ENCODE measurements around the gene PTK7. TPM values are rescaled to one million over a fixed set of nuclear protein-coding genes. Genes with fewer than 3 reads are reported as not detected.

Gene PTK7
- total RNA-seq, 1 experiment from 2014 or later, result 3.3 TPM

GRCh38 chr6:43175676-43176422 lies 99.7 kb downstream of the PTK7 start:
- Histone ChIP-seq H3K27me3 (ENCODE audit: low read length) (no peaks in the 10 kb centered on the region), H3K36me3 (ENCODE audit: insufficient read depth, low read length) (peaks cover 26% of the 10 kb centered on the region; the same call in 1 of the 2 replicates), H3K4me1 (ENCODE audit: low read length) (peaks cover 32% of the 10 kb centered on the region), H3K27ac (ENCODE audit: low read length) (no peak overlapping the region), H3K9me2 (replicated peaks; ENCODE audit: insufficient read depth, low read length) (no peaks in the 10 kb centered on the region), H3K4me2 (ENCODE audit: low read depth, low read length, poor library complexity, severe bottlenecking) (no peak overlapping the region), H3K9me3 (ENCODE audit: low read length) (no peaks in the 10 kb centered on the region), H4K20me1 (ENCODE audit: insufficient read depth, low read depth, low read length) (peaks cover 30% of the 10 kb centered on the region), H2AFZ (ENCODE audit: low read length) (no peak overlapping the region), H3K4me3 (ENCODE audit: low read length) (no peak overlapping the region), H3K79me2 (ENCODE audit: low read length) (peaks cover 39% of the 10 kb centered on the region), H3K9ac (ENCODE audit: low read length) (no peak overlapping the region)
- DNase-seq, result no peak

GRCh38 chr6:43176423-43176786 lies 100.3 kb downstream of the PTK7 start:
- Histone ChIP-seq H3K9ac (ENCODE audit: low read length) (no peak overlapping the region), H3K4me3 (ENCODE audit: low read length) (no peak overlapping the region), H3K9me2 (replicated peaks; ENCODE audit: insufficient read depth, low read length) (no peaks in the 10 kb centered on the region), H3K9me3 (ENCODE audit: low read length) (no peaks in the 10 kb centered on the region), H3K4me1 (ENCODE audit: low read length) (peaks cover 37% of the 10 kb centered on the region), H3K4me2 (ENCODE audit: low read depth, low read length, poor library complexity, severe bottlenecking) (no peak overlapping the region), H3K36me3 (ENCODE audit: insufficient read depth, low read length) (peaks cover 26% of the 10 kb centered on the region; the same call in 1 of the 2 replicates), H3K27ac (ENCODE audit: low read length) (no peak overlapping the region), H4K20me1 (ENCODE audit: insufficient read depth, low read depth, low read length) (peaks cover 30% of the 10 kb centered on the region), H3K79me2 (ENCODE audit: low read length) (peaks cover 39% of the 10 kb centered on the region), H2AFZ (ENCODE audit: low read length) (no peak overlapping the region), H3K27me3 (ENCODE audit: low read length) (no peaks in the 10 kb centered on the region)
- no peak for DNase-seq

GRCh38 chr6:43178150-43178549 lies 102.0 kb downstream of the PTK7 start:
- H3K9me3 ChIP-seq (ENCODE audit: low read length), result no peaks in the 10 kb centered on the region
- H3K79me2 ChIP-seq (ENCODE audit: low read length), result peaks cover 36% of the 10 kb centered on the region
- H3K4me1 ChIP-seq (ENCODE audit: low read length), result peaks cover 42% of the 10 kb centered on the region
- no peaks in the 10 kb centered on the region for H3K9me2 ChIP-seq (replicated peaks; ENCODE audit: insufficient read depth, low read length)
- H3K4me3 ChIP-seq (ENCODE audit: low read length), result no peak overlapping the region
- H3K27ac ChIP-seq (ENCODE audit: low read length), result no peak overlapping the region
- H3K4me2 ChIP-seq (ENCODE audit: low read depth, low read length, poor library complexity, severe bottlenecking), result no peak overlapping the region
- no peak overlapping the region for H2AFZ ChIP-seq (ENCODE audit: low read length)
- peaks cover 23% of the 10 kb centered on the region for H4K20me1 ChIP-seq (ENCODE audit: insufficient read depth, low read depth, low read length)
- H3K9ac ChIP-seq (ENCODE audit: low read length), result no peak overlapping the region
- H3K27me3 ChIP-seq (ENCODE audit: low read length), result no peaks in the 10 kb centered on the region
- no peak for DNase-seq
- peaks cover 26% of the 10 kb centered on the region; the same call in 1 of the 2 replicates for H3K36me3 ChIP-seq (ENCODE audit: insufficient read depth, low read length)

GRCh38 chr6:43178951-43179830 lies 103.1 kb downstream of the PTK7 start:
- Histone ChIP-seq H3K4me3 (ENCODE audit: low read length) (no peak overlapping the region), H3K79me2 (ENCODE audit: low read length) (peaks cover 39% of the 10 kb centered on the region), H3K9ac (ENCODE audit: low read length) (no peak overlapping the region), H3K4me2 (ENCODE audit: low read depth, low read length, poor library complexity, severe bottlenecking) (no peak overlapping the region), H3K27me3 (ENCODE audit: low read length) (no peaks in the 10 kb centered on the region), H3K9me3 (ENCODE audit: low read length) (no peaks in the 10 kb centered on the region), H2AFZ (ENCODE audit: low read length) (no peak overlapping the region), H4K20me1 (ENCODE audit: insufficient read depth, low read depth, low read length) (peaks cover 14% of the 10 kb centered on the region), H3K4me1 (ENCODE audit: low read length) (peaks cover 36% of the 10 kb centered on the region), H3K27ac (ENCODE audit: low read length) (no peak overlapping the region), H3K9me2 (replicated peaks; ENCODE audit: insufficient read depth, low read length) (no peaks in the 10 kb centered on the region), H3K36me3 (ENCODE audit: insufficient read depth, low read length) (peaks cover 26% of the 10 kb centered on the region)
- no peak for DNase-seq

GRCh38 chr6:43180058-43180457 lies 103.9 kb downstream of the PTK7 start:
- no peak overlapping the region for H3K4me2 ChIP-seq (ENCODE audit: low read depth, low read length, poor library complexity, severe bottlenecking)
- no peaks in the 10 kb centered on the region for H3K9me2 ChIP-seq (replicated peaks; ENCODE audit: insufficient read depth, low read length)
- H3K9ac ChIP-seq (ENCODE audit: low read length), result no peak overlapping the region
- peaks cover 41% of the 10 kb centered on the region for H3K79me2 ChIP-seq (ENCODE audit: low read length)
- H3K27me3 ChIP-seq (ENCODE audit: low read length), result no peaks in the 10 kb centered on the region
- H3K27ac ChIP-seq (ENCODE audit: low read length), result no peak overlapping the region; the same call in 1 of the 2 replicates
- no peaks in the 10 kb centered on the region for H3K9me3 ChIP-seq (ENCODE audit: low read length)
- no peak for DNase-seq
- H2AFZ ChIP-seq (ENCODE audit: low read length), result no peak overlapping the region
- H3K4me1 ChIP-seq (ENCODE audit: low read length), result peaks cover 29% of the 10 kb centered on the region
- no peak overlapping the region for H3K4me3 ChIP-seq (ENCODE audit: low read length)
- peaks cover 11% of the 10 kb centered on the region for H4K20me1 ChIP-seq (ENCODE audit: insufficient read depth, low read depth, low read length)
- H3K36me3 ChIP-seq (ENCODE audit: insufficient read depth, low read length), result peaks cover 23% of the 10 kb centered on the region

GRCh38 chr6:43180985-43181384 lies 104.9 kb downstream of the PTK7 start:
- Histone ChIP-seq H3K9ac (ENCODE audit: low read length) (peak overlapping the region; percentile 89), H3K79me2 (ENCODE audit: low read length) (peaks cover 32% of the 10 kb centered on the region), H3K4me3 (ENCODE audit: low read length) (peak overlapping the region; percentile 97; the same call in 1 of the 2 replicates)

GRCh38 chr6:43181621-43181941 lies 105.5 kb downstream of the PTK7 start:
- Histone ChIP-seq H3K4me3 (ENCODE audit: low read length) (peak overlapping the region; percentile 97), H3K9ac (ENCODE audit: low read length) (peak overlapping the region; percentile 89), H4K20me1 (ENCODE audit: insufficient read depth, low read depth, low read length) (no peaks in the 10 kb centered on the region), H3K4me2 (ENCODE audit: low read depth, low read length, poor library complexity, severe bottlenecking) (peak overlapping the region; percentile 93), H3K9me3 (ENCODE audit: low read length) (no peaks in the 10 kb centered on the region), H3K9me2 (replicated peaks; ENCODE audit: insufficient read depth, low read length) (no peaks in the 10 kb centered on the region), H3K4me1 (ENCODE audit: low read length) (peaks cover 25% of the 10 kb centered on the region), H2AFZ (ENCODE audit: low read length) (peak overlapping the region; percentile 2; the same call in 1 of the 2 replicates), H3K27ac (ENCODE audit: low read length) (peak overlapping the region; percentile 75), H3K36me3 (ENCODE audit: insufficient read depth, low read length) (peaks cover 10% of the 10 kb centered on the region), H3K27me3 (ENCODE audit: low read length) (no peaks in the 10 kb centered on the region), H3K79me2 (ENCODE audit: low read length) (peaks cover 29% of the 10 kb centered on the region)
- DNase-seq, result no peak

More at GRCh38 chr6:43180985-43181384, 104.9 kb downstream of the PTK7 start:
- Histone ChIP-seq H3K36me3 (ENCODE audit: insufficient read depth, low read length) (peaks cover 13% of the 10 kb centered on the region), H4K20me1 (ENCODE audit: insufficient read depth, low read depth, low read length) (0 out of 2 replicates have a peak, but pooled peaks cover 1% of the 10 kb centered on the region), H3K27me3 (ENCODE audit: low read length) (no peaks in the 10 kb centered on the region), H2AFZ (ENCODE audit: low read length) (no peak overlapping the region), H3K4me2 (ENCODE audit: low read depth, low read length, poor library complexity, severe bottlenecking) (peak overlapping the region; percentile 93), H3K27ac (ENCODE audit: low read length) (peak overlapping the region; percentile 75), H3K9me3 (ENCODE audit: low read length) (no peaks in the 10 kb centered on the region), H3K9me2 (replicated peaks; ENCODE audit: insufficient read depth, low read length) (no peaks in the 10 kb centered on the region), H3K4me1 (ENCODE audit: low read length) (peaks cover 25% of the 10 kb centered on the region)
- no peak for DNase-seq
